Lung (tissue), 12 donors: ENCODE results near the gene C6orf52. TPM values are rescaled to one million over a fixed set of nuclear protein-coding genes. Genes with fewer than 3 reads are reported as not detected.
"Not testable (repeated sequence)": the region's sequence is repeated elsewhere in the genome, so short reads cannot be mapped to it uniquely, and the experiment has no call there.

Experiments
- ATAC-seq: fragments of 200-7000 bp; cut with Tn5 transposase; one replicate; pipeline ENCODE4 v1.9.1; 2020; ENCODE audit warnings: moderate number of reproducible peaks; ENCODE audit not compliant: insufficient read depth, low FRiP score
- DNase-seq, 3 donors: peaks; one replicate each; pipeline ENCODE4 v3.0.0-alpha.2; 2013 to 2017
- H3K27ac ChIP-seq, 2 donors: one replicate each; pipeline ENCODE4 v1.5.1; 2013; ENCODE audit warnings: mild to moderate bottlenecking in 2 of 2, moderate library complexity in 2 of 2, control low read depth in 1 of 2, inconsistent platforms in 1 of 2, low read depth in 1 of 2, low read length in 1 of 2
- H3K27me3 ChIP-seq, 3 donors: one replicate each; pipeline ENCODE4 v1.5.1; 2013; ENCODE audit warnings: low read length in 2 of 3; ENCODE audit not compliant: control insufficient read depth in 3 of 3, insufficient read depth in 3 of 3
- H3K36me3 ChIP-seq, 4 donors: one replicate each; pipeline ENCODE4 v1.5.1; 2013; ENCODE audit warnings: low read length in 4 of 4, mild to moderate bottlenecking in 1 of 4, moderate library complexity in 1 of 4; ENCODE audit not compliant: control insufficient read depth in 4 of 4, insufficient read depth in 4 of 4
- H3K4me1 ChIP-seq, 5 donors: one replicate each; pipeline ENCODE4 v1.5.1; 2013; ENCODE audit warnings: low read length in 5 of 5, mild to moderate bottlenecking in 2 of 5, moderate library complexity in 1 of 5; ENCODE audit not compliant: control insufficient read depth in 5 of 5, insufficient read depth in 5 of 5
- H3K4me3 ChIP-seq: one replicate; pipeline ENCODE4 v1.5.1; 2013; ENCODE audit warnings: mild to moderate bottlenecking, control low read depth, moderate library complexity
- H3K9ac ChIP-seq, 2 donors: one replicate each; pipeline ENCODE4 v1.5.1; 2013; ENCODE audit warnings: low read length in 2 of 2, control low read depth in 1 of 2; ENCODE audit not compliant: insufficient read depth in 1 of 2
- H3K9me3 ChIP-seq, 4 donors: one replicate each; pipeline ENCODE4 v1.5.1; 2013; ENCODE audit warnings: low read length in 3 of 4, mild to moderate bottlenecking in 1 of 4, moderate library complexity in 1 of 4; ENCODE audit not compliant: control insufficient read depth in 4 of 4, insufficient read depth in 3 of 4
- WGBS, 2 donors: extraction: QIAGEN DNeasy Blood & Tissue Kit; methylation state at CpG; one replicate each; pipeline ENCODE4 v1.1.7; 2013; 5-methylcytosine and 5-hydroxymethylcytosine counted together
- polyA plus RNA-seq, 2 donors: library from polyadenylated mRNA; stranded (reverse); fragments of 200-250 nt; gene quantifications; one replicate each; pipeline ENCODE4 v1.2.1, GENCODE V29; 2013
- total RNA-seq, 2 donors: library from RNA; depleted of rRNA in 1 of 2; stranded (reverse); fragments of >200 nt in 1 of 2; gene quantifications; one replicate each; pipeline ENCODE4 v1.2.1, GENCODE V29; 2014 to 2021
- TF ChIP-seq, protein P1 (sequence below): IDR thresholded peaks from 2 replicates; pipeline ENCODE4 v1.5.1; 2012; ENCODE audit warnings: mild to moderate bottlenecking; ENCODE audit errors: control extremely low read depth, extremely low read depth
- donor health status: control.
- donor health status: control.
- donor health status: Bipolar disorder and iron deficiency.
- donor health status: healthy.
- donor health status: DM: yes; HTN: yes; CAD: no.

The C6orf52 gene
- total and polyA plus RNA-seq, 4 donors = 1.3 to 3.5 (median 1.9) TPM

DNA sequence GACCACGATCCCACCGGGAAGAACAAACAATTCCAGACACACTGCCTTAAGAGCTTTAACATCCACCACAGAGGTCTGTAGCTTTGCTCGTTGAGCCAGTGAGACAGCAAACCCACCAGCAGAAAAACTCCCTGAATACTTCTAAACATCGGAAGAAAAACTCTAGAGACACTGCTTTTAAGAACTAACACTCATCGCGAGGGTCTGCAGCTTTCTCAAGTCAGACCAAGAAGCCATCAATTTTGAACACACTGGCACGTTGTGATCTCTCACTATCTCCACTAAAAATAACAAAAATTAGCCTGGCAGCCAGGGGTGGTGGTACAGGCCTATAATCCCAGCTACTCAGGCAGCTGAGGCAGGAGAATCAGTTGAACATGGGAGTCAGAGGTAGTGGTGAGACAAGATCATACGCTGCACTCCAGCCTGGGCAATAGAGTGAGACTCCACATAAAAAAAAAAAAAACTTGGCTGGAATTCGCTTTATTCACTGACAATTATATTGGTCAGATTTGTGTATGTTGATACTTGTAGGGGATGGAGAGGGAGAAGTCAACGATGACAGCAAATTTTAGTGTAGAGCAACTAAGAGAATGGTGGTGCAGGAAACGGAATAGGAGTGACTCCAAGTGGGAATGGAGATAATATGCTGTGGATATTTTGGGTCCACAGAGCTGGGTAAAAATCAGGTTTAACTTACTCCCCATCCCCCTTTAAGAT, 27.6 kb upstream of the C6orf52 start:
- DNase-seq = no peak
- H3K4me3 ChIP-seq = peak overlapping the region; percentile 43
- TF ChIP-seq, protein P1, sequence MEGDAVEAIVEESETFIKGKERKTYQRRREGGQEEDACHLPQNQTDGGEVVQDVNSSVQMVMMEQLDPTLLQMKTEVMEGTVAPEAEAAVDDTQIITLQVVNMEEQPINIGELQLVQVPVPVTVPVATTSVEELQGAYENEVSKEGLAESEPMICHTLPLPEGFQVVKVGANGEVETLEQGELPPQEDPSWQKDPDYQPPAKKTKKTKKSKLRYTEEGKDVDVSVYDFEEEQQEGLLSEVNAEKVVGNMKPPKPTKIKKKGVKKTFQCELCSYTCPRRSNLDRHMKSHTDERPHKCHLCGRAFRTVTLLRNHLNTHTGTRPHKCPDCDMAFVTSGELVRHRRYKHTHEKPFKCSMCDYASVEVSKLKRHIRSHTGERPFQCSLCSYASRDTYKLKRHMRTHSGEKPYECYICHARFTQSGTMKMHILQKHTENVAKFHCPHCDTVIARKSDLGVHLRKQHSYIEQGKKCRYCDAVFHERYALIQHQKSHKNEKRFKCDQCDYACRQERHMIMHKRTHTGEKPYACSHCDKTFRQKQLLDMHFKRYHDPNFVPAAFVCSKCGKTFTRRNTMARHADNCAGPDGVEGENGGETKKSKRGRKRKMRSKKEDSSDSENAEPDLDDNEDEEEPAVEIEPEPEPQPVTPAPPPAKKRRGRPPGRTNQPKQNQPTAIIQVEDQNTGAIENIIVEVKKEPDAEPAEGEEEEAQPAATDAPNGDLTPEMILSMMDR = no peak
- peak overlapping the region; percentile 29 to 37 for H3K9ac ChIP-seq
- H3K36me3 ChIP-seq = peaks cover 0 to 12% (median 9%) of the 10 kb centered on the region in 4 donors
- H3K27ac ChIP-seq = peak overlapping the region; percentile 91 to 92
- no peak for ATAC-seq
- no peaks in the 10 kb centered on the region for H3K27me3 ChIP-seq
- H3K9me3 ChIP-seq = no peaks in the 10 kb centered on the region
- peaks cover 4 to 25% (median 8%) of the 10 kb centered on the region in 5 donors for H3K4me1 ChIP-seq
- WGBS, 2 donors = 78 to 86% methylated on average over 11 of the region's 11 CpGs

DNA sequence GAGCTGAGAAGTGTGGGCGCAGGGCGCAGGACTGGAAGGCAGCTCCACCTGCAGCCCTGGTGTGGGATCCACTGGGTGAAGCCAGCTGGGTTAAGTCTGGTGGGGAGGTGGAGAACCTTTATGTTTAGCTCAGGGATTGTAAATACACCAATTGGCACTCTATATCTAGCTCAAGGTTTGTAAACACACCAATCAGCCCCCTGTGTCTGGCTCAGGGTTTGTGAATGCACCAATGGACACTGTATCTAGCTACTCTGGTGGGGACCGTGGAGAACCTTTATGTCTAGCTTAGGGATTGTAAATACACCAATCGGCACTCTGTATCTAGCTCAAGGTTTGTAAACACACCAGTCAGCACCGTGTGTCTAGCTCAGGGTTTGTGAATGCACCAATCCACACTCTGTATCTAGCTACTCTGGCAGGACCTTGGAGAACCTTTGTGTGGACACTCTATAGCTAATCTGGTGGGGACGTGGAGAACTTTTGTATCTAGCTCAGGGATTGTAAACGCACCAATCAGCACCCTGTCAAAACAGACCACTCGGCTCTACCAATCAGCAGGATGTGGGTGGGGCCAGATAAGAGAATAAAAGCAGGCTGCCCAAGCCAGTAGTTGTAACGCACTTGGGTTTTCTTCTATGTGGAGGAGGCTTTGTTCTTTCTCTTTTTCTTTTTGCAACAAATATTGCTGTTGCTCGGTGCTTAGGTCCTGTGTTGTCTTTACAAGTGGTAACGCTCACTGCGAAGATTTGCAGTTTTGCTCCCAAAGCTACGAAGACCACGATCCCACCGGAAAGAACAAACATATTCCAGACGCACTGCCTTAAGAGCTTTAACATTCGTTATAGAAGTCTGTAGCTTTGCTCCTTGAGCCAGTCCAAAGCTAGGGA, 26.8 kb upstream of the C6orf52 start:
- ATAC-seq, H3K27me3 ChIP-seq, DNase-seq, H3K9me3 ChIP-seq, H3K36me3 ChIP-seq: not testable (repeated sequence)
- H3K4me1 ChIP-seq = peaks cover 4 to 25% (median 8%) of the 10 kb centered on the region in 5 donors
- peak overlapping the region in 1 of 2 donors; percentile 8 for H3K9ac ChIP-seq
- peak overlapping the region; percentile 64 for H3K4me3 ChIP-seq
- peak overlapping the region; percentile 89 to 91 for H3K27ac ChIP-seq
- WGBS, 2 donors = 86 to 88% methylated on average over 17 of the region's 17 CpGs

DNA sequence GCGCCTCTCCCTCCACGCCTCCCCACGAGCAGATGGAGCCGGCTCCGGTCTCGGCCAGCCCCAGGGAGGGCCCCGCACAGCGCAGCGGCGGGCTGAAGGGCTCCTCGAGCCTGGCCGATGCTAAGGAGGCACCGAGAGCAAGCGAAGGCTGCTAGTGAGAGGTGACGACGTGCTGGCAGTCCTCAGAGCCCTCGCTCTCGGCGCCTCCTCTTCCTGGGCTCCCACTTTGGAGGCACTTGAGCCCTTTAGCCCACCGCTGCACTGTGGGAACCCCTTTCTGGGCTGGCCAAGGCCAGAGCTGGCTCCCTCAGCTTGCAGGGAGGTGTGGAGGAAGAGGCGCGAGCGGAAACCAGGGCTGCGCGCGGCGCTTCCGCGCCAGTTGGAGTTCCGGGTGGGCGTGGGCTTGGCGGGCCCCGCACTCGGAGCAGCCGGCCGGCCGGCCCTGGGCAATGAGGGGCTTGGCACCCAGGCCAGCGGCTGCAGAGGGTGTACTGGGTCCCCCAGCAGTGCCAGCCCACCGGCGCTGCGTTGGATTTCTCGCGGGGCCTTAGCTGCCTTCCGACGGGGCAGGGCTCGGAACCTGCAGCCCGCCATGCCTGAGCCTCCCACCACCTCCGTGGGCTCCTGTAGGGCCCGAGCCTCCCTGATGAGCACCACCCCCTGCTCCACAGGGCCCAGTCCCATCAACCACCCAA, 26.0 kb upstream of the C6orf52 start:
- TF ChIP-seq, protein P1 = no peak
- no peak for ATAC-seq
- Histone ChIP-seq H3K4me1 (peaks cover 4 to 25% (median 8%) of the 10 kb centered on the region in 5 donors), H3K27me3 (no peaks in the 10 kb centered on the region), H3K27ac (peak overlapping the region; percentile 89 to 91), H3K9ac (peak overlapping the region; percentile 37 to 47), H3K36me3 (peaks cover 0 to 4% (median 2%) of the 10 kb centered on the region in 4 donors), H3K9me3 (no peaks in the 10 kb centered on the region), H3K4me3 (peak overlapping the region; percentile 64)
- 23 to 35% methylated on average over 49 of the region's 49 CpGs for WGBS, 2 donors
- peak; percentile 46 to 67 (median 67) for DNase-seq
